ENCODE data around the gene TTLL3.

DNA sequence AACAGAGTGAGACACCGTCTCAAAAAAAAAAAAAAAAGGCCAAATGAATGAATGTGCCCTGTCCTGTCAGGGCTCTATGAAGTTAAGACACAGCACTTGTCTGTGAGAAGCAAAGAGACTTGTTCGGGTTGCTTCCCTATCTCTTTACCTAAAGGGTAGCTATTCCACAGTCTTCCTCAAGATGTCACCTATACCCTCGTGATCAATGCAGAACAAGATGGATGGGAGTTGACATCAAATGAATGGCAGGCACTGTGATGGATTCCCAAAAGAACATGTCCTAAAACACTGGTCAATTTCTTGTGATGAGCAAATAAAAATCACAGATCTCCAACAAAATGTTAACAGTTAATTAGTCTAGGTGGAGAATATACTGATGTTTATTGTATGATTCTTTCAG, 27.3 kb upstream of the TTLL3 start:
- TF ChIP-seq, protein P1, sequence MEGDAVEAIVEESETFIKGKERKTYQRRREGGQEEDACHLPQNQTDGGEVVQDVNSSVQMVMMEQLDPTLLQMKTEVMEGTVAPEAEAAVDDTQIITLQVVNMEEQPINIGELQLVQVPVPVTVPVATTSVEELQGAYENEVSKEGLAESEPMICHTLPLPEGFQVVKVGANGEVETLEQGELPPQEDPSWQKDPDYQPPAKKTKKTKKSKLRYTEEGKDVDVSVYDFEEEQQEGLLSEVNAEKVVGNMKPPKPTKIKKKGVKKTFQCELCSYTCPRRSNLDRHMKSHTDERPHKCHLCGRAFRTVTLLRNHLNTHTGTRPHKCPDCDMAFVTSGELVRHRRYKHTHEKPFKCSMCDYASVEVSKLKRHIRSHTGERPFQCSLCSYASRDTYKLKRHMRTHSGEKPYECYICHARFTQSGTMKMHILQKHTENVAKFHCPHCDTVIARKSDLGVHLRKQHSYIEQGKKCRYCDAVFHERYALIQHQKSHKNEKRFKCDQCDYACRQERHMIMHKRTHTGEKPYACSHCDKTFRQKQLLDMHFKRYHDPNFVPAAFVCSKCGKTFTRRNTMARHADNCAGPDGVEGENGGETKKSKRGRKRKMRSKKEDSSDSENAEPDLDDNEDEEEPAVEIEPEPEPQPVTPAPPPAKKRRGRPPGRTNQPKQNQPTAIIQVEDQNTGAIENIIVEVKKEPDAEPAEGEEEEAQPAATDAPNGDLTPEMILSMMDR (IDR thresholded peaks at IDR 0.05): peak in 5 of 6 experiments; percentile 15 to 45 (median 19)
- no peak for TF ChIP-seq POLR2A (IDR thresholded peaks at IDR 0.05)

All from Peyer's patch (tissue), 4 donors.